IPS-20b (cell line): ENCODE measurements around the gene LRG1.
A peak's percentile ranks its signal among the peaks of the same experiment; 100 is the strongest.

Experiments
- H3K27ac ChIP-seq: one replicate; pipeline ENCODE4 v1.5.1; 2013; ENCODE audit warnings: low read length
- H3K27me3 ChIP-seq: 2 replicates; pipeline ENCODE4 v1.6.1; 2013; ENCODE audit warnings: mild to moderate bottlenecking, low read length, inconsistent platforms; ENCODE audit not compliant: insufficient read depth
- H3K36me3 ChIP-seq: 2 replicates; pipeline ENCODE4 v1.6.1; 2013; ENCODE audit warnings: low read depth, mild to moderate bottlenecking, inconsistent platforms, low read length, moderate library complexity; ENCODE audit not compliant: insufficient read depth
- H3K4me1 ChIP-seq: 2 replicates; pipeline ENCODE4 v1.6.1; 2013; ENCODE audit warnings: mild to moderate bottlenecking, control low read depth, inconsistent platforms, low read length, moderate library complexity; ENCODE audit not compliant: insufficient read depth
- H3K4me3 ChIP-seq: 2 replicates; pipeline ENCODE4 v1.5.1; 2013; ENCODE audit warnings: mild to moderate bottlenecking, low read length, inconsistent platforms
- H3K9ac ChIP-seq: 2 replicates; pipeline ENCODE4 v1.6.1; 2013; ENCODE audit warnings: low read depth, mild to moderate bottlenecking, inconsistent platforms, low read length, moderate library complexity
- H3K9me3 ChIP-seq: 2 replicates; pipeline ENCODE4 v1.6.1; 2013; ENCODE audit warnings: mild to moderate bottlenecking, low read depth, low read length, inconsistent platforms; ENCODE audit not compliant: insufficient read depth

The LRG1 gene

DNA sequence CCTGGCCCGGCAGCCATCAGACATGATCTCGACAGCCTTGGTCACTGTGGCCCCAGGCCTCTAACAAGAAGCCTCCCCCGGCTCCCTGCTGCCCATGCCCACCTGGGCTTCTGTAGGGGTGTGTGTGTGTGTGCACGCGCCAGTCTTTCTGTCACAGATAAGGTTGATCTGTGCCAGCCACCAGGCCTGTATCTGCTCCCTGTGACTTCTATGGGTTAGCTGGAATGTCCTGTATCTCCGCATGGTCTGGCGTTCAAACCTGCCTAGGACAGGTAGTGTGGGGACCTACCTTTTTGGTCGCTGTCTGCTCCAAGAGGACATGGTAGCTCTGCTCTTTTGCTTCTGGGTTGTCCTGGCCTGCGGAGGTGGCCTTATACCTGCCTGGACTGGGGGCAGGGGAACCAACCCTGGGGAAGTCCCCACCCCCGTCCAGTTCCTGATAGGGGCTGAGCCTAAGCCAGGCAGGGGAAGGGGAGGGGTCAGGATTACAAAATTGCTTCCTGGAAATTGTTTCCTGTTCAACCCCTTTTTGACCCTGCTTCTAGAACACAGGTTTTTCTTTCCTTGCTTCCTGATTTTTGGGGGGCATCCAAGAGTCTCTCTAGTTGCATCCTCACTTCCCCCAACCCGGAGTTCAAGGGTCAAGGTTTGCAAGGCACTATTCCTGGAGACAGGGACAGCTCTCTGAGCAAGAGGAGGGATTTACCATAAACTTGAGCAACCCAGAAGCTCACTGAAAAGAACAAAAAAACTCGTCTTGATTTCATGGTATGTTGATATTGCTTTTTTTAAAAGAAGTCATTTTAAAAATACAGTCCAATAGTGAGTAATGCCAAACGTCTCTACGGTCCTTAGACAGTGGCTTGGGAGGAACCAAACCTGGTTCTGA is at the start of gene LRG1:
Gene LRG1 (minus strand): TSS at position 344 of the 889 bp plus-strand sequence. CDS start 23 bp downstream, at position 321.
- 0 out of 2 replicates have a peak, but pooled peaks cover under 1% of the 10 kb centered on the region for H3K27me3 ChIP-seq
- no peaks in the 10 kb centered on the region; the same call in 1 of the 2 replicates for H3K4me1 ChIP-seq
- H3K9ac ChIP-seq: no peak within 1 kb of the TSS
- no peaks in the 10 kb centered on the region for H3K9me3 ChIP-seq
- peak within 1 kb of the TSS; percentile 28; the same call in 1 of the 2 replicates for H3K4me3 ChIP-seq
- no peaks in the 10 kb centered on the region for H3K36me3 ChIP-seq
- H3K27ac ChIP-seq: no peak within 1 kb of the TSS

DNA sequence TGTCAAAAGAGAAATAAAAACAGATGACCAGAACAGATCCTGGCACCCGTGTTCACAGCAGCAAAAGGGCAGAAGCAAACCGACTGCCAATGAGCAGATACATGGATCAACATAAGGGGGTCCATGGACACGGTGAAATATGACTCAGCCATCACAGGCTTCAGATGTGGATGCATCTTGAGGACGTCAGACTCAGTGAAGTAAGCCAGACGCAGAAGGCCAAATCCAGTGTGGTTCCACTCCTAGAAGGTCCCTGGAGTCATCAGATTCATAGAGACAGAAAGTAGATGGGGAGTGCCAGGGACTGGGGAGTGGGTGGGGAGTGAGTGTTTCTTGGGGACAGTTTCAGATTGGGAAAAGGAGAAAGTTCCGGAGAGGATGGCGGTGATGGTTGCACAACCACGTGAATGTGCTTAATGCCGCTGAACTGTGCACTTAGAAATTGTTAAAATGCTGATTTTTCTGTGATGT is 48.5 kb upstream of the LRG1 start:
- Histone ChIP-seq H3K9ac (no peak overlapping the region), H3K9me3 (no peaks in the 10 kb centered on the region), H3K36me3 (no peaks in the 10 kb centered on the region), H3K27me3 (peaks cover 28% of the 10 kb centered on the region), H3K27ac (no peak overlapping the region), H3K4me3 (no peak overlapping the region), H3K4me1 (no peaks in the 10 kb centered on the region)

GRCh38 chr19:4587527-4587926 is 47.7 kb upstream of the LRG1 start:
- Histone ChIP-seq H3K36me3 (no peaks in the 10 kb centered on the region), H3K27ac (no peak overlapping the region), H3K9ac (no peak overlapping the region), H3K4me3 (no peak overlapping the region), H3K27me3 (peaks cover 34% of the 10 kb centered on the region), H3K9me3 (no peaks in the 10 kb centered on the region), H3K4me1 (no peaks in the 10 kb centered on the region)

GRCh38 chr19:4586691-4587090 is 46.9 kb upstream of the LRG1 start:
- Histone ChIP-seq H3K4me1 (no peaks in the 10 kb centered on the region), H3K27ac (no peak overlapping the region), H3K4me3 (no peak overlapping the region), H3K9ac (no peak overlapping the region), H3K36me3 (no peaks in the 10 kb centered on the region), H3K9me3 (no peaks in the 10 kb centered on the region), H3K27me3 (peaks cover 43% of the 10 kb centered on the region)

DNA sequence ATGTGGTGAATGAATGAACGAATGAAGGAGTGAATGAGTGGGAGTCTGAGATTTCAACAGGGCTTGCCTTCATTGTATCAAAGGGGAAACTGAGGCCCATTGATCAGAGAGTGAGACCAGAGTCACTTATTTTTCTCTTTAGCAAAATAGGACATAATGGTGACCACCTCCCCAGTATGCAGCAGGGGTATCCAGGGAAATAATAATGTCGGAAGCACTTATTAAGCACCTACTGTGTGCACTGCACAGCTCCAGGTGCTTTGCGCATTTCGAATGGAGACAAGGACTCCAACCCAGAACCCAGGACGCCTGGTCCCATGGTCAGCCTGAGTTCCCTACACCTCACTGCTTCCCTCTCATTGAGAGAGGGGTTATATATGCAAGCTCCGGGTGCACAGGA is 46.4 kb upstream of the LRG1 start:
- Histone ChIP-seq H3K27me3 (peaks cover 43% of the 10 kb centered on the region), H3K36me3 (no peaks in the 10 kb centered on the region), H3K9me3 (no peaks in the 10 kb centered on the region), H3K27ac (no peak overlapping the region), H3K4me1 (no peaks in the 10 kb centered on the region), H3K9ac (no peak overlapping the region), H3K4me3 (no peak overlapping the region)

- Histone ChIP-seq H3K27me3 (peaks cover 43% of the 10 kb centered on the region), H3K36me3 (no peaks in the 10 kb centered on the region), H3K4me1 (no peaks in the 10 kb centered on the region), H3K27ac (no peak overlapping the region), H3K9ac (no peak overlapping the region), H3K4me3 (no peak overlapping the region), H3K9me3 (no peaks in the 10 kb centered on the region)
These were observed 45.7 kb upstream of the LRG1 start for GRCh38 chr19:4585556-4585955.

- H3K4me3 ChIP-seq: peak overlapping the region; percentile 77
- no peaks in the 10 kb centered on the region for H3K4me1 ChIP-seq
- H3K27ac ChIP-seq: no peak overlapping the region
- H3K9ac ChIP-seq: peak overlapping the region; percentile 27; the same call in 1 of the 2 replicates
- H3K27me3 ChIP-seq: peaks cover 49% of the 10 kb centered on the region
- no peaks in the 10 kb centered on the region for H3K36me3 ChIP-seq
- no peaks in the 10 kb centered on the region for H3K9me3 ChIP-seq
These were observed 45.0 kb upstream of the LRG1 start for GRCh38 chr19:4584670-4585460.

GRCh38 chr19:4583961-4584669 is 44.3 kb upstream of the LRG1 start:
- Histone ChIP-seq H3K36me3 (no peaks in the 10 kb centered on the region), H3K27ac (no peak overlapping the region), H3K4me1 (no peaks in the 10 kb centered on the region), H3K27me3 (peaks cover 56% of the 10 kb centered on the region), H3K4me3 (peak overlapping the region; percentile 77), H3K9ac (peak overlapping the region; percentile 27; the same call in 1 of the 2 replicates), H3K9me3 (no peaks in the 10 kb centered on the region)

DNA sequence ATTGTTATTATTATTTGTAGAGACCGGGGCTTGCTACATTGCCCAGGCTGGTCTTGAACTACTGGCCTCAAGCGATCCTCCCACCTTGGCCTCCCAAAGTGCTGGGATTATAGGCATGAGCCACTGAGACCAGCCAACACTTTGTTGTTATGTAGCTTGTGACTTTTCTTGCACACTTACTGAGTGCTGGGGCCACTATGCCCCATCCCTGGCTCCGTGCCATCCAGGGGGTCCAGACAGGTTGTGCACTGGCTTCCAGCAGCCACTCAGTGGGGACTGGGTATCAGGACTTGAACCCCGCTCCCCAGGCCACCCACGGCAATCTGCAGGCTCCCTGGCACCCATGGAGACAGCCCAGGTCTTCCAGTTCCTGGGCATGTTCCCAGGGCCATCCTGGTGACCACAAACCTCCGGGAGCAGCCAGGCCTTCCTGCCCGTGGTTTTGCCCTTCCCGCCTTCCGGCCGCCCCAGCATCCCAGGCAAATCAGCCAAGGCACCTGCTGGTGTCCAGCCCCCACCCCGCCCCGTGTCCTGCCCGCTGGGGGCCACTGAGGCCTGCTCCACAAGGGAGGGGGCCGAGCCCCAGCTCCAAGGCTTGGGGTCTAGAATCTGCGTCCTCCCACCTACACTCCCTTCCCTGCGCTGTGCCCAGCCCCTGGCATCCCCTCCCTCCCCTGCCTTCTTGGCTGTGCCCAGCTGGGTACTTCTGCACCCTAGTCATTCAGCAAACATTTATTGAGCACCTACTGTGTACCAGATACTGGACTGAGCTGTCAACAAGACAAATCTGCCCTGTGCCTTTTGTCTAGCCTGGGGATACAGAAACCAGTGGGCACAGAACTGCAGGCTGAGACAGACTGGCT is 43.4 kb upstream of the LRG1 start:
- H3K27ac ChIP-seq: no peak overlapping the region
- no peaks in the 10 kb centered on the region for H3K9me3 ChIP-seq
- peaks cover 61% of the 10 kb centered on the region for H3K27me3 ChIP-seq
- H3K4me3 ChIP-seq: no peak overlapping the region
- H3K36me3 ChIP-seq: no peaks in the 10 kb centered on the region
- H3K4me1 ChIP-seq: no peaks in the 10 kb centered on the region
- no peak overlapping the region for H3K9ac ChIP-seq

DNA sequence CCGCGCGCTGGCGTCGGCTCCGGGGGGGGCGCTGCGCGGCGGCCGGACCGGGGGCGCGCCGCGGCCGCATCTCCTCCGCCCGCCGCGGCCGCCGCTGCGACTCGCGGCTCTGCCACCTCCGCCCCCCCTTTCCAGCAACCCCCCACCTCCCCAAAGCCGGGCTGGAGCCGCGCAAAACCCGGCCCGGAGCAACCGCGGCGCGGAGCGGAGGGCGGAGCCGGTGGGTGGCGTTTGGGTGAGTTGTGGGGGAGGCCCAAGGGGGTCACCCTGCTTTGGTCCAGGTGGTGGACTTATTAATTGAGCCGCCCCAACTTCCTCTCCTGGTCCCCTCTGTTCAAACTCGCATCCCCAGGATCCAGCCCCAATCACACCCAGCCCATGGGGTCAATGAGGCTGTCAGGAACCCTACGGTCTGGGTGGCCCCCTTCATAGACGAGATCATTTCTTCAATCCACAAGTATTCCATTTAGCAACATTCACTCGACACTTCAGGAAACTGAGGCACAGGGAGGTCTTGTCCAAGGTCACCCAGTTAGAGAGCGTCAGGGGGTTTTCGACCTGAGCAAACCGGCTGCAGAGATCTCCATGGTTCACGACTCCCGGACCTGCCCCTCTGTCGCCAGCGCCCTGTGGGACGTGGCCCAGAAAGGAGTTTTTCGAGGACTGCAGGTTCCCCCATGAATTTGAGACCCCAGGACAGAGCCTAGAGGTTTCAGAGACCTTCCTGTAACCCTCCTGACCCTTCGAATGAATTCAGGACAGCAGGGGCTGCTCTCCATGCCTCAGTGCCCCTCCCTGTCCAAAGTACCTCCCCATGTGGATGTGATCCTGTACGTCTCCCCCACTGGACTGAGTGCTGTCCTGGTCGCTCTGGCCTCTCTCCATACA is 42.1 kb upstream of the LRG1 start:
- H3K9me3 ChIP-seq: no peaks in the 10 kb centered on the region
- H3K27me3 ChIP-seq: peaks cover 61% of the 10 kb centered on the region
- no peak overlapping the region for H3K4me3 ChIP-seq
- no peaks in the 10 kb centered on the region for H3K4me1 ChIP-seq
- no peak overlapping the region for H3K27ac ChIP-seq
- no peaks in the 10 kb centered on the region for H3K36me3 ChIP-seq
- no peak overlapping the region for H3K9ac ChIP-seq
